ENCODE data around the gene RAB43.
"Not testable (repeated sequence)": the region's sequence is repeated elsewhere in the genome, so short reads cannot be mapped to it uniquely, and the experiment has no call there.

RAB43 gene

DNA sequence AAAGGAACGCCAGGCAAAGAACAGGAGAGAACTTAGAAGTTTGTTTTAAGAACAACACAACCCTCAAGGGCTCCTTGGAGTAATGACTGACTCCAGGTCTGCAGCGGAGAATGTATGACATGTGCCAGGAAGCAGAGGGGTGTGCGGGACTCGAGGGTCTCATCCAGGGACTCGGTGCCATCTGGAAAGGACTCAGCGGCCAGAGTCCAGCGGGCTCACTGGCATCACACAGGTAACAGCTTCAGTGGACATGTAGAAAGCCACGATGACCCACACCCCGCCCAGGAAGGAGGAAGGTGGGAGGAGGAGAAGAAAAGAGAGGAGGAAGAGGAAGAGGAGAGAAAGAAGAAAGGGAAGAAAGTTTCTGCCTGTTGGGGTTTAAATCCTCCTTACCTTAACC is 39.6 kb downstream of the RAB43 start:
- H3K9ac ChIP-seq (ENCODE audit: low read depth, low read length) = no peak overlapping the region
- H3K4me1 ChIP-seq (ENCODE audit: control insufficient read depth, insufficient read depth, low read length) = no peaks in the 10 kb centered on the region
- H3K9me3 ChIP-seq (ENCODE audit: control insufficient read depth, insufficient read depth, low read length) = no peaks in the 10 kb centered on the region
- H3K4me3 ChIP-seq (ENCODE audit: low read depth, low read length) = no peak overlapping the region
- H3K27me3 ChIP-seq (ENCODE audit: control insufficient read depth, insufficient read depth, low read length) = no peaks in the 10 kb centered on the region
- no peaks in the 10 kb centered on the region for H3K36me3 ChIP-seq (ENCODE audit: control insufficient read depth, insufficient read depth, low read length)

DNA sequence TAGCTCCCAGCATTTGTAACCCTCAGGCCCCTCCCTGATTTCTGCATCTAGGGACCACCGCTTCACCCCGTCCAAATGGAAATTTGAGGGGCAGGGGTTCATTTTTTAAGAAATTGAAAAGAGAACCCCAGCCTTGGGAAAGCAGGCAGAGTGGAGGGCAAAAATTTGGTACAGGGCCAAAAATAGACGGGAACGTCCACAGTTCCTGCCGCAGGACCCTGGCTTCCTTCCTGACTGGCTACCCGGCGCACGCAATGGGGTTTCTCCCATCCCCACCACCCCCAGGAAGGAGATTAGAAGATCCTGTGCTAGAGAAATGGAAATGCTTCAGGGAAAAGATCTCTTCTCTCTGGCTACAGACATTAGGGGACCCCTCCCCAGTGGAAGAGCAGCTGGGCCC is 40.1 kb downstream of the RAB43 start:
- Histone ChIP-seq H3K4me1 (ENCODE audit: control insufficient read depth, insufficient read depth, low read length) (no peaks in the 10 kb centered on the region), H3K36me3 (ENCODE audit: control insufficient read depth, insufficient read depth, low read length) (no peaks in the 10 kb centered on the region)

DNA sequence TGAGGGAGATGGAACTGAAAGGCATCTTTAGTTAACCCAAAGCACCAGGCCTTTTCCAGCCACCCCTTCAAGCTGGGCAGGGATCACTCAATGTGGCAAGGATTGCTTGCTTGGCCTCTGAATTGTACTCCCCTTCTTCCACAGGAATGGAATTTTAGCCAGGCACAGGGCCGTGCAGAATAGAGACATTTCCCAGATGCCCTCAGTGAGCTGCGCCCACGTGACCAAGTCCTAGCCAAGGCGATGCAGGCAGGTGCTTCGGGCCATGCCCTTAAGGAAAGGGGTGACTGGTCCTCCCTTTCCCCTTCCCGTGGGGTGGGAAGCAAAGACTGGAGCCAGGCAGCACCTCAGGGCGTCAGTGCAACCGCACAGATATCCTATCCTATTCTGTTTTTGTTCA is 43.1 kb downstream of the RAB43 start:
- Histone ChIP-seq H3K9me3 (ENCODE audit: control insufficient read depth, insufficient read depth, low read length) (no peaks in the 10 kb centered on the region), H3K4me3 (ENCODE audit: low read depth, low read length) (no peak overlapping the region), H3K36me3 (ENCODE audit: control insufficient read depth, insufficient read depth, low read length) (no peaks in the 10 kb centered on the region), H3K27me3 (ENCODE audit: control insufficient read depth, insufficient read depth, low read length) (no peaks in the 10 kb centered on the region), H3K4me1 (ENCODE audit: control insufficient read depth, insufficient read depth, low read length) (no peaks in the 10 kb centered on the region), H3K9ac (ENCODE audit: low read depth, low read length) (no peak overlapping the region)

More for the DNA sequence above, 40.1 kb downstream of the RAB43 start:
- Histone ChIP-seq H3K9me3 (ENCODE audit: control insufficient read depth, insufficient read depth, low read length) (no peaks in the 10 kb centered on the region), H3K27me3 (ENCODE audit: control insufficient read depth, insufficient read depth, low read length) (no peaks in the 10 kb centered on the region), H3K4me3 (ENCODE audit: low read depth, low read length) (no peak overlapping the region), H3K9ac (ENCODE audit: low read depth, low read length) (no peak overlapping the region)

DNA sequence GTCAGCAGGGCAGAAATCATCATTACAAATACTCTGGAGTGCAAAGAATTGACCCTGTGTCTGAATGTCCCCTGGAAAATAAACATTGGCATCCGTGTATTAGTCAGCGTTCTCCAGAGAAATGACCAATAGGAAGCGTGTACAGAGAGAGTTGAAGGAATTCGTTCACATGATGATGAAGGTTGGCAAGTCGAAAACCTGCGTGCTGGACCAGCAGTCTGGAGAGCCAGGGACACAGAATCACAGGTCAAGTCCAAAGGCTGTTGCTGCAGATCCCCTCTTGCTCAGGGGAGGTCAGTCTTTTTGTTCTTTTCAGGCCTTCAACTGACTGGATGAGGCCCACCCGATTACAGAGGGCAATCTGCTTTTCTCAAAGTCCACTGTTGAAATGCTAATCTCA is 44.4 kb downstream of the RAB43 start:
- H3K9me3 ChIP-seq (ENCODE audit: control insufficient read depth, insufficient read depth, low read length) = no peaks in the 10 kb centered on the region
- no peak overlapping the region for H3K4me3 ChIP-seq (ENCODE audit: low read depth, low read length)
- H3K9ac ChIP-seq (ENCODE audit: low read depth, low read length) = no peak overlapping the region
- H3K36me3 ChIP-seq (ENCODE audit: control insufficient read depth, insufficient read depth, low read length) = no peaks in the 10 kb centered on the region
- H3K4me1 ChIP-seq (ENCODE audit: control insufficient read depth, insufficient read depth, low read length) = no peaks in the 10 kb centered on the region
- H3K27me3 ChIP-seq (ENCODE audit: control insufficient read depth, insufficient read depth, low read length) = no peaks in the 10 kb centered on the region

DNA sequence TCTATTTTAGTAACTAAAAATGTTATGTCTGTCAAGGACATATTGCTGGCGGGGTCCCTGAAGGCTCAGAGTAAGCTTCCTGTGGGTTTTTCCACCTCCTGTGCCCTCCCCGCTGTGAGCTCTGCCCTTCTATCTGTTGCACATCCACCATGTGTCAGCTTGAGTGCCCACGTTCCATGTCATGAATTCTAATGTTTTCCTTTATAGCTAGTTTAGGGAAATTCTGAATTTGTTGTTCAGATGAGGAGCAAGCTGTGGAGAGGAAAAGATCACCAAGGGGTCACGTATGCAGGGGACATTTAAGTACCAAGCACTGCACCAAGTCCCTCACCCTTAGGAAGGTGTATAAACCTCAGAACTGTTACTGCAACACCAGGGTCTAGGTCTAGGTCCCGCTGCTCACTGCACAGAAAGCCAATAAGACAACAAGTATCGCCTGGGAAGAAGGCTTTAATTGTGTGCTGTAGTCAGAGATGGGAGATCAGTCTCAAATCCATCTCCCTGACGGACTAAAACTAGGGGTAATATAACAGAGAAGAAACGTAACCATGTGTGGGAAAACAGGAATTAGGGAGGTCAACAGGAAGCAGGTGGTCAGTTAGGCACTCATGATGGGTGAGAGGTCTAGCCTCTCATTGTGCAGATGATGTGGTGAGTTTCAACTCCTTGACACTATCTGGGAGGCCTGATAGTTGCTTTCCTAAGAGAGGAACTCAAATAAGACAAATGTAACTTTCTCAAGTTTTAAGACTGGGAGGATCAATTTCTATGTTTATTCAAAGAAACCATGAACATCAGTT is 51.3 kb downstream of the RAB43 start:
- Histone ChIP-seq H3K4me1 (ENCODE audit: control insufficient read depth, insufficient read depth, low read length) (no peaks in the 10 kb centered on the region), H3K4me3 (ENCODE audit: low read depth, low read length) (no peak overlapping the region), H3K9ac (ENCODE audit: low read depth, low read length) (no peak overlapping the region), H3K9me3 (ENCODE audit: control insufficient read depth, insufficient read depth, low read length) (no peaks in the 10 kb centered on the region), H3K27me3 (ENCODE audit: control insufficient read depth, insufficient read depth, low read length) (peaks cover 5% of the 10 kb centered on the region), H3K36me3 (ENCODE audit: control insufficient read depth, insufficient read depth, low read length) (no peaks in the 10 kb centered on the region)

DNA sequence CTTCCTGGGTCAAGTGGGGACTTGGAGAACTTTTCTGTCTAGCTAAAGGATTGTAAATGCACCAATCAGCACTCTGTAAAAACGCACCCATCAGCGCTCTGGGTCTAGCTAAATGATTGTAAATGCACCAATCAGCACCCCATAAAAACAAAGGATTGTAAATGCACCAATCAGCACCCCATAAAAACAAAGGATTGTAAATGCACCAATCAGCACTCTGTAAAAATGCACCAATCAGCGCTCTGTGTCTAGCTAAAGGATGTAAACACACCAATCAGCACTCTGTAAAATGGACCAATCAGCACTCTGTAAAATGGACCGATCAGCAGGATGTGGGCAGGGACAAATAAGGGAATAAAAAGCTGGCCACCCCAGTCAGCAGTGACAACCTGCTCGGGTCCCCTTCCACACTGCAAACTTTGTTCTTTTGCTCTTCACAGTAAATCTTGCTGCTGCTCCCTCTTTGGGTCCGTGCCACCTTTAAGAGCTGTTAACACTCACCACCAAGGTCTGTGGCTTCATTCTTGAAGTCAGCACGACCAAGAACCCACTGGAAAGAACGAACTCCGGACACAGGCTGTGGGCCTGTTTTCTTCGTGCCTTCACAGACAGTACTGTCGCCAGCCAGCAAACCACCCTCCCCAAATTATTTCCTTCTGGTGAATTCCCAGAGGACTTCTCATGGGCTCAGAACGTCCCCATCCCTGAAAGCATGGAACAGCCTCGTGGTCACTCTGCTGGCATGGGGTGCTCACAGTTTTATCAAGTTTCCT is 52.1 kb downstream of the RAB43 start:
- not testable (repeated sequence) for H3K9ac ChIP-seq (ENCODE audit: low read depth, low read length); H3K9me3 ChIP-seq (ENCODE audit: control insufficient read depth, insufficient read depth, low read length); H3K27me3 ChIP-seq (ENCODE audit: control insufficient read depth, insufficient read depth, low read length); H3K36me3 ChIP-seq (ENCODE audit: control insufficient read depth, insufficient read depth, low read length); H3K4me1 ChIP-seq (ENCODE audit: control insufficient read depth, insufficient read depth, low read length); H3K4me3 ChIP-seq (ENCODE audit: low read depth, low read length)

DNA sequence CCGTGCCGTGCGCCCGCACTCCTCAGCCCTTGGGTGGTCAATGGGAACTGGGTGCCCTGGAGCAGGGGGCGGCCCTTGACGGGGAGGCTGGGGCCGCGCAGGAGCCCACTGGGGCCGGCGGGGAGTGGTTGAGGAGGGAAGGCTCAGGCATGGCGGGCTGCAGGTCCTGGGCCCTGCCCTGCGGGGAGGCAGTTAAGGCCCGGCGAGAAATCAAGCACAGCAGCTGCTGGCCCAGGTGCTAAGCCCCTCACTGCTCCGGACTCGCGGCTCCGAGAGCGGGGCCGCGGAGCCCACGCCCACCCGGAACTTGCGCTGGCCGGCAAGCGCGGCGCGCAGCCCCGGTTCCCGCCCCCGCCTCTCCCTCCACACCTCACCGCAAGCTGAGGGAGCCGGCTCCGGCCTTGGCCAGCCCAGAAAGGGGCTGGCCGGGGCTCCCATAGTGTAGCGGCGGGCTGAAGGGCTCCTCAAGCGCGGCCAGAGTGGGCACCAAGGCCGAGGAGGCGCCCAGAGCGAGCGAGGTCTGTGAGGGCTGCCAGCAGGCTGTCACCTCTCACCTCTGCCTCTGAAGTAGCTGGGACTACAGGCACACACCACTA is 53.2 kb downstream of the RAB43 start:
- Histone ChIP-seq H3K9ac (ENCODE audit: low read depth, low read length) (no peak overlapping the region), H3K4me1 (ENCODE audit: control insufficient read depth, insufficient read depth, low read length) (no peaks in the 10 kb centered on the region), H3K27me3 (ENCODE audit: control insufficient read depth, insufficient read depth, low read length) (peaks cover 5% of the 10 kb centered on the region), H3K4me3 (ENCODE audit: low read depth, low read length) (peak overlapping the region; percentile 30), H3K36me3 (ENCODE audit: control insufficient read depth, insufficient read depth, low read length) (no peaks in the 10 kb centered on the region), H3K9me3 (ENCODE audit: control insufficient read depth, insufficient read depth, low read length) (no peaks in the 10 kb centered on the region)

DNA sequence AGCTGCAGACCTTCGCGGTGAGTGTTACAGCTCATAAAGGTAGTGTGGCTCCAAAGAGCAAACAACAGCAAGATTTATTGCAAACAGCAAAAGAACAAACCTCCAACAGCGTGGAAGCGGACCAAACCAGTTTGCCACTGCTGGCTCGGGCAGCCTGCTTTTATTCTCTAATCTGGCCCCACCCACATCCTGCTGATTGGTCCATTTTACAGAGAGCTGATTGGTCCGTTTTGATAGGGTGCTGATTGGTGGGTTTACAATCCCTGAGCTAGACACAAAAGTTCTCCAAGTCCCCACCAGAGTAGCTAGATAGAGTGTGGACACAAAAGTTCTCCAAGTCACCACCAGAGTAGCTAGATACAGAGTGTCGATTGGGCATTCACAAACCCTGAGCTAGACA is 53.9 kb downstream of the RAB43 start:
- H3K4me1 ChIP-seq (ENCODE audit: control insufficient read depth, insufficient read depth, low read length); H3K27me3 ChIP-seq (ENCODE audit: control insufficient read depth, insufficient read depth, low read length); H3K9ac ChIP-seq (ENCODE audit: low read depth, low read length); H3K9me3 ChIP-seq (ENCODE audit: control insufficient read depth, insufficient read depth, low read length); H3K4me3 ChIP-seq (ENCODE audit: low read depth, low read length); H3K36me3 ChIP-seq (ENCODE audit: control insufficient read depth, insufficient read depth, low read length): not testable (repeated sequence)

DNA sequence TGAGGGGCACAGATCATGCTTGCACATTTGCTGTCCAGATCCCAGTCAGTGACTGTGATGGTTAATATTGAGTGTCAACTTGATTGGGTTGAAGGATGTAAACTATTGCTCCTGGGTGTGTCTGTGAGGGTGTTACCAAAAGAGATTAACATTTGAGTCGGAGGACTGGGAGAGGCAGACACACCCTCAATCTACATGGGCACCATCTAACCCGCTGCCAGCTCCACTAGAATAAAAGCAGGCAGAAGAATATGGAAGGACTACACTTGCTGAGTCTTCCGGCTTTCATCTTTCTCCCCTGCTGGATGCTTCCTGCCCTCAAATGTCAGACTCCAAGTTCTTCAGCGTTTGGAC is 55.9 kb downstream of the RAB43 start:
- Histone ChIP-seq H3K36me3 (ENCODE audit: control insufficient read depth, insufficient read depth, low read length) (no peaks in the 10 kb centered on the region), H3K9ac (ENCODE audit: low read depth, low read length) (no peak overlapping the region), H3K4me1 (ENCODE audit: control insufficient read depth, insufficient read depth, low read length) (no peaks in the 10 kb centered on the region), H3K9me3 (ENCODE audit: control insufficient read depth, insufficient read depth, low read length) (no peaks in the 10 kb centered on the region), H3K4me3 (ENCODE audit: low read depth, low read length) (no peak overlapping the region), H3K27me3 (ENCODE audit: control insufficient read depth, insufficient read depth, low read length) (peaks cover 5% of the 10 kb centered on the region)

DNA sequence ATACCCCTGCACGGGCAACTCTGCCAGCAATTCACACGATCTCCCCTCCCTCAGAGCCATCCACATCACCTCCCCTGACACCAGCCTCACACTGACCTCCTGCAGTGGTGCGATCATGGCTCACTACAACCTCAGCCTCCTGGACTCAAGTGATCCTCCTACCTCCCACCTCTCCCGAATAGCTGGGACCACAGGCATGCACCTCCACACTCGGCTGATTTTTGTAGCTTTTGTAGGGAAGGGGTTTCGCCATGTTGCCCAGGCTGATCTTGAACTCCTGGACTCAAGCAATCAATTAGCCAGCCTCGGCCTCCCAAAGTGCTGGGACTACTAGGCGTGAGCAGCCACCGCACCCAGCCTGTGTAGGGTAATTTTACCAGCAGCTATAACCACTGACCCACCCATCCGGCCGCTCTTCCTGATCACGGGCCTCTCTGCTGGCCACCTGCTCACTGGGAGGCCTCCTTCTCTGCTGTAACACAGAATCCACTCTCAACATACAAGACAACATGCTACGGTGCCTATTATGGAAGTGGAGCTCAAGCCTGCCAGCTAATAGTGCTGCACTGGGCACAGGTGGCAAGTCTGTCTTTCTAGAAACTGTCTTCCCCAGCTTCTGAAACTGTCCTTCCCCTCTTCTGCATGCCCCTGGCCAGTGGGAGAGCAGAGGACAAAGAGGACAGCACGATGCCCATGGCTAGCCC is 56.4 kb downstream of the RAB43 start:
- no peaks in the 10 kb centered on the region for H3K4me1 ChIP-seq (ENCODE audit: control insufficient read depth, insufficient read depth, low read length)
- peaks cover 2% of the 10 kb centered on the region for H3K27me3 ChIP-seq (ENCODE audit: control insufficient read depth, insufficient read depth, low read length)
- H3K36me3 ChIP-seq (ENCODE audit: control insufficient read depth, insufficient read depth, low read length) = no peaks in the 10 kb centered on the region
- no peaks in the 10 kb centered on the region for H3K9me3 ChIP-seq (ENCODE audit: control insufficient read depth, insufficient read depth, low read length)
- H3K4me3 ChIP-seq (ENCODE audit: low read depth, low read length) = no peak overlapping the region
- H3K9ac ChIP-seq (ENCODE audit: low read depth, low read length) = no peak overlapping the region

DNA sequence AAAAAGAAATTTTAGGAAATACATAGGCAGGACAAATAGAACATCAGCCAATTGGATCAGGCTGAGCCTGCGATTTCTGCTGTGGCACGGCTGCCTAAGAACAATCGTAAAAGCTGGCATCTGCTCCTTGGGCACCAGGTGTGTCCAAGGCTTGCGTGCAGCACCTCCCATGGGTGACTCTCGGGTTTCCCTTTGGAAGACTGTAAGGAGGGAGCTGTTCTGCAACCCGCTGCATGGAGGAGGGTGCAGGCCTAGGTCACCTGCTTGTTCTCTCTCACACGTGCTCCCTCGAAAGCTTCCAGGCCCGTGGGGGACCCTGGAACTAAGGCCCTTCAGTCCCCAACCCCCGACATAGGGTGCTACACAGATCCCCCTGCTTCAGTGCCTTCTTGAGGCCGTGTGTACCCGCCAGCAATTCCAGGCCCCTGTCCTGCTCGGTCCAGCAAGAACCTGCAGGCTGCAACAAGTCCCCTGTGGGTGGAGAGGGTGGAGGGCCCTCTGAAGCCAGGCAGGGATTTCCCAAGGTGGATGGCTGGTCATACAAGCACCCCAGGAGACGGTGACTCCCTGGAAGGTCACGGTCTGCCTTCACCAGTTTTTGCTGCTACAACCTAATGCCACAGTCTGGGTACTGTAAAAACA is 57.6 kb downstream of the RAB43 start:
- Histone ChIP-seq H3K27me3 (ENCODE audit: control insufficient read depth, insufficient read depth, low read length) (peaks cover under 1% of the 10 kb centered on the region), H3K9me3 (ENCODE audit: control insufficient read depth, insufficient read depth, low read length) (no peaks in the 10 kb centered on the region), H3K4me1 (ENCODE audit: control insufficient read depth, insufficient read depth, low read length) (no peaks in the 10 kb centered on the region), H3K36me3 (ENCODE audit: control insufficient read depth, insufficient read depth, low read length) (no peaks in the 10 kb centered on the region), H3K4me3 (ENCODE audit: low read depth, low read length) (no peak overlapping the region), H3K9ac (ENCODE audit: low read depth, low read length) (no peak overlapping the region)
